OCI-LY3 (cell line): ENCODE results near the gene WDR90.

Source experiments
- H2AFZ ChIP-seq: fragments of 200-600, 300-600 bp; shearing (Covaris generic); 2 replicates; pipeline ENCODE4 v1.6.0; 2014; ENCODE audit warnings: antibody characterized with exemption, low read depth, low read length
- H3K27ac ChIP-seq: fragments of 200-600, 300-600 bp; sonication (generic); 2 replicates; pipeline ENCODE4 v1.5.1; 2014; ENCODE audit warnings: mild to moderate bottlenecking, low read length, moderate library complexity, mixed read lengths
- H3K27me3 ChIP-seq: fragments of 200-600, 300-600 bp; sonication (generic); 2 replicates; pipeline ENCODE4 v1.6.1; 2014; ENCODE audit warnings: low read depth, low read length, mixed read lengths
- H3K36me3 ChIP-seq: fragments of 200-600, 300-600 bp; sonication (generic); replicated peaks from 2 replicates; pipeline ENCODE3; 2014; ENCODE audit warnings: low read depth, low read length, mixed read lengths
- H3K4me1 ChIP-seq: fragments of 300-600, 200-600 bp; sonication (generic); 2 replicates; pipeline ENCODE4 v1.6.1; 2014; ENCODE audit warnings: low read length, mixed read lengths
- H3K4me2 ChIP-seq: fragments of 200-600, 300-600 bp; sonication (generic); 2 replicates; pipeline ENCODE4 v1.6.1; 2014; ENCODE audit warnings: low read length, mixed read lengths
- H3K4me3 ChIP-seq: fragments of 300-600, 200-600 bp; sonication (generic); 2 replicates; pipeline ENCODE4 v1.5.1; 2014; ENCODE audit warnings: antibody characterized with exemption, mild to moderate bottlenecking, low read length, moderate library complexity
- H3K79me2 ChIP-seq: fragments of 300-600, 200-600 bp; shearing (Covaris generic); 2 replicates; pipeline ENCODE4 v1.6.1; 2014; ENCODE audit warnings: mild to moderate bottlenecking, low read length, mixed read lengths
- H3K9ac ChIP-seq: fragments of 300-600, 200-600 bp; shearing (Covaris generic); 2 replicates; pipeline ENCODE4 v1.6.0; 2014; ENCODE audit warnings: mild to moderate bottlenecking, low read length, moderate library complexity
- H3K9me3 ChIP-seq: fragments of 200-600, 300-600 bp; shearing (Covaris generic); 2 replicates; pipeline ENCODE4 v1.6.1; 2014; ENCODE audit warnings: low read length, mixed read lengths; ENCODE audit not compliant: insufficient read depth
- H4K20me1 ChIP-seq: fragments of 200-600, 300-600 bp; sonication (generic); 2 replicates; pipeline ENCODE4 v1.6.1; 2016; ENCODE audit warnings: low read length, mixed read lengths; ENCODE audit not compliant: insufficient read depth
- EZH2phosphoT487 ChIP-seq: fragments of 200-600 bp; shearing (Covaris generic); IDR thresholded peaks from 2 replicates; pipeline ENCODE4 v1.6.1; 2018; ENCODE audit warnings: antibody characterized with exemption, mixed run types, low read depth
- TF ChIP-seq, protein P1 (sequence below): fragments of 200-600, 300-600 bp; sonication (generic); IDR thresholded peaks from 2 replicates; pipeline ENCODE4 v1.5.1; 2014; ENCODE audit warnings: antibody characterized with exemption, low read length, low read depth

The WDR90 gene

DNA sequence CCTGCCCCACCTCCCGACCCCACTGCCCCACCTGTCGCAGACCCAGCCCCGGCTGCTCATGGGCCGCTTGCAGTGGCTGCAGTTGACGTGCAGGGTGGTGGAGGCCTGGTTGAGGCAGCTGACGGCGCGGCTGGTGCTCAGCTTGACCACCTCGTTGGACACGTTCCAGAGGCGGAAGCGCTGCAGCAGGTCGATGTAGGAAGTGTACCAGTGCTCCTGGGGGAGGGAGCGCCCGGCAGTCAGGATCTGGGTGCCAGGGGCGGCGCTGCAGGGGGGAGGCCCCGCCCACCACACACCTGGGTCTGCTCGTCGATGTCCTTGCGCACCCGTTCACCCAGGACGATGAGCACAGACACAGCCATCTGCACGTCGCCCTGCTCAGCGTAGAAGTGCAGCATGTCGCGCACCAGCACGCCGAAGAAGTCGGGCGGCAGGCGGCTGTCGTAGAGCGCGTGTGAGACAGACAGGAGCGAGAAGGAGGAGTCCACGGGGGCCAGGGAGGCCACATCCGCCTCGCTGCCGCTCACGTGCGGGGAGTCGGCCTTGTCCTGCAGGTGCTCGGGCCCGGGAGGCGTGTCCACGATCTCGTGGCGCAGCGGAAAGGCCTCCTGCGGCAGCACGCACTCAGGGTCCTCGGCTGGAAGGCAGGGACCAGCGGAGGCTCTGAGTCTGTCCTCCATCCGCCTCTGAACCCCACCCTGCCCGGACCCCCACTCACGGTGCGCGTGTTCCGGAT is 36.0 kb downstream of the WDR90 start:
- Histone ChIP-seq H3K9ac (no peak overlapping the region), H3K4me2 (no peak overlapping the region), H3K9me3 (no peaks in the 10 kb centered on the region), H3K4me1 (peaks cover 25% of the 10 kb centered on the region), H3K36me3 (peaks cover 24% of the 10 kb centered on the region), H3K27ac (no peak overlapping the region), H3K4me3 (no peak overlapping the region), H2AFZ (no peak overlapping the region), H3K79me2 (peaks cover 51% of the 10 kb centered on the region), H3K27me3 (no peaks in the 10 kb centered on the region), H4K20me1 (0 out of 2 replicates have a peak, but pooled peaks cover 4% of the 10 kb centered on the region)
- TF ChIP-seq EZH2phosphoT487, result no peak
- TF ChIP-seq, protein P1, sequence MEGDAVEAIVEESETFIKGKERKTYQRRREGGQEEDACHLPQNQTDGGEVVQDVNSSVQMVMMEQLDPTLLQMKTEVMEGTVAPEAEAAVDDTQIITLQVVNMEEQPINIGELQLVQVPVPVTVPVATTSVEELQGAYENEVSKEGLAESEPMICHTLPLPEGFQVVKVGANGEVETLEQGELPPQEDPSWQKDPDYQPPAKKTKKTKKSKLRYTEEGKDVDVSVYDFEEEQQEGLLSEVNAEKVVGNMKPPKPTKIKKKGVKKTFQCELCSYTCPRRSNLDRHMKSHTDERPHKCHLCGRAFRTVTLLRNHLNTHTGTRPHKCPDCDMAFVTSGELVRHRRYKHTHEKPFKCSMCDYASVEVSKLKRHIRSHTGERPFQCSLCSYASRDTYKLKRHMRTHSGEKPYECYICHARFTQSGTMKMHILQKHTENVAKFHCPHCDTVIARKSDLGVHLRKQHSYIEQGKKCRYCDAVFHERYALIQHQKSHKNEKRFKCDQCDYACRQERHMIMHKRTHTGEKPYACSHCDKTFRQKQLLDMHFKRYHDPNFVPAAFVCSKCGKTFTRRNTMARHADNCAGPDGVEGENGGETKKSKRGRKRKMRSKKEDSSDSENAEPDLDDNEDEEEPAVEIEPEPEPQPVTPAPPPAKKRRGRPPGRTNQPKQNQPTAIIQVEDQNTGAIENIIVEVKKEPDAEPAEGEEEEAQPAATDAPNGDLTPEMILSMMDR, result no peak

DNA sequence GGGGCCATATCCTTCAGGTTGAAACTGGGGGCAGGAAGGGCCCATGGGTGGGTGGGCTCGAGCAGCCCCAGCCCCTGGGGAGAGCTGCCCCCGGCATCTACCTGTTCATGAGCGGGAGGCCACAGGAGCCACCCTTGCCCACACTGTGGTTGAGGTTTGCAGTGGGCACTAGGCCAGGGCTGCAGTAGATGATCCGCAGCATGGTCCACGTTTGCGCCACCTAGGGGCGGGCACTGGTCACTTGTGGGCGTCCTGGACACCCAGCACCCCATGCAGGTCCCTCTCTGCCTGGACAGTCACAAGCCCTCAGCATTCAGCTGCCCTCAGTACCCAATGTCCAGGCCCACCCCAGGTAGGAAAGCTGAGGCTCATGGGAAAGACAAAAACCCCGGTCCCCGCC is 36.8 kb downstream of the WDR90 start:
- Histone ChIP-seq H3K27ac (no peak overlapping the region), H4K20me1 (0 out of 2 replicates have a peak, but pooled peaks cover 4% of the 10 kb centered on the region), H3K9me3 (no peaks in the 10 kb centered on the region), H2AFZ (no peak overlapping the region), H3K4me3 (no peak overlapping the region), H3K27me3 (no peaks in the 10 kb centered on the region), H3K36me3 (peaks cover 24% of the 10 kb centered on the region), H3K79me2 (peaks cover 45% of the 10 kb centered on the region), H3K4me1 (peaks cover 24% of the 10 kb centered on the region), H3K9ac (no peak overlapping the region), H3K4me2 (no peak overlapping the region)
- no peak for TF ChIP-seq EZH2phosphoT487
- TF ChIP-seq, protein P1, result peak; percentile 29

DNA sequence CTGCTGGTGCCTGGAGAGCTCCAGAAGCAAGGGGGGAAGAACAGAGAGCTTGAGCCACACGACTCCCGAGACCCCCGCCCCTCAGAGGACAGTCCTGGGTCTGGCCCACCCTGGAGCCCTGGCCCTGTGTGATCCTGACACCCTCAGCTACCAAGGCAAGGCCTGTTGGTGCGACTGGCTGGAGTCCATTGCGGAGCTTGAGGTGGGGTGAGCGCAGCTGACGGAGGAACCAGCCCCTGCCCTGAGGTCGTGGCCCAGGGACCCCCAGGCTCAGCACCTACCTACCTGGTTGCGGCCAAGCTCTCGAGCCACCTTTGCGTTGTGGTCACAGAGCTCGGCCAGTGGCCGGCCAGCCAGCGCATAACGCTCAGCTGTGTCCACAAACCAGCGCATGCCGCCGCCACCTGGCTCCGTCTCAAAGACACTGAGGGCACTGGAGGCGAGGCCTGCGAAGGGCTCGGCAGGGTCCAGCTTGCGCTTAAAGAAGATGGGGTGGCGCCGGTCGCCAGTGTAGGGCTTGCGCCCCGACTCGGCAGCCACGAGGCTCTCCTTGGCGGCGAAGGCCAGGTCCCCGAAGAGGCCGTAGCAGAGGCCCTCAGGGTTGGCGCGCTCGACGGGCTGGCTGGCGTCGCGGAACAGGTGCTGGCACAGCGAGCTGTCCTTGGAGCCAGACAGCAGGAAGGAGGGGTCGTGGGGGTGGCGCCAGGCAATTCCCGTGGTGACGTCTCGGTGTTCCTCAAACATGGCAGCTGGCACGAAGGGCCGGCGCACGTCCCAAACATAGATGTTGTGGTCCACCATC is 37.5 kb downstream of the WDR90 start:
- H3K36me3 ChIP-seq, result peaks cover 17% of the 10 kb centered on the region
- H3K27ac ChIP-seq, result no peak overlapping the region
- H3K4me1 ChIP-seq, result peaks cover 17% of the 10 kb centered on the region
- no peaks in the 10 kb centered on the region for H4K20me1 ChIP-seq
- H3K9me3 ChIP-seq, result no peaks in the 10 kb centered on the region
- no peak overlapping the region for H3K4me3 ChIP-seq
- no peak for TF ChIP-seq EZH2phosphoT487
- TF ChIP-seq, protein P1, result no peak
- peaks cover 38% of the 10 kb centered on the region for H3K79me2 ChIP-seq
- H3K9ac ChIP-seq, result no peak overlapping the region
- no peak overlapping the region for H2AFZ ChIP-seq
- no peaks in the 10 kb centered on the region for H3K27me3 ChIP-seq
- H3K4me2 ChIP-seq, result no peak overlapping the region

DNA sequence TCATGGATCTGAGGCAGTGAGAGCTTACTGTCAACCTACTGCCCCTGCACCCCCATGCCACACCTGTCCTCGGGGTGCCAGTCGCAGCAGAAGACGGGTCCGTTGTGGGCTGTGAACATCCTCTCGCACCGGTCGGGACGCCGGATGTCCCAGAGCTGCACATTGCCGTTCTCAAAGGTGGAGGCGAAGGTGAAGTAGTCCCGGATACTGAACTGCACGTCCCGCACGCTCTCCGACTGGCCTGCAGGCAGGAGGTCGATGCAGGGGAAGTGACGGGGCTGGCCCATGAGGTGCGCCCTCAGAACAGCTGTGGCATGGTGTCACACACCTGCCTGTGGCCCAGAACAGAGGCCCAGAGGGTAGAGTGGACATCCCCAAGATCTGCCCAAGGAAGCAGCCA is 38.3 kb downstream of the WDR90 start:
- H3K4me1 ChIP-seq, result peaks cover 16% of the 10 kb centered on the region
- H3K27ac ChIP-seq, result no peak overlapping the region
- H3K9me3 ChIP-seq, result no peaks in the 10 kb centered on the region
- H3K4me3 ChIP-seq, result no peak overlapping the region
- no peak overlapping the region for H3K9ac ChIP-seq
- H3K36me3 ChIP-seq, result peaks cover 9% of the 10 kb centered on the region
- no peaks in the 10 kb centered on the region for H3K27me3 ChIP-seq
- TF ChIP-seq, protein P1, result no peak
- TF ChIP-seq EZH2phosphoT487, result no peak
- no peak overlapping the region for H2AFZ ChIP-seq
- no peaks in the 10 kb centered on the region for H4K20me1 ChIP-seq
- peaks cover 30% of the 10 kb centered on the region for H3K79me2 ChIP-seq
- H3K4me2 ChIP-seq, result no peak overlapping the region
